ENCODE measurements around the gene FOXC2.
A peak's percentile ranks its signal among the peaks of the same experiment; 100 is the strongest.

The FOXC2 gene

DNA sequence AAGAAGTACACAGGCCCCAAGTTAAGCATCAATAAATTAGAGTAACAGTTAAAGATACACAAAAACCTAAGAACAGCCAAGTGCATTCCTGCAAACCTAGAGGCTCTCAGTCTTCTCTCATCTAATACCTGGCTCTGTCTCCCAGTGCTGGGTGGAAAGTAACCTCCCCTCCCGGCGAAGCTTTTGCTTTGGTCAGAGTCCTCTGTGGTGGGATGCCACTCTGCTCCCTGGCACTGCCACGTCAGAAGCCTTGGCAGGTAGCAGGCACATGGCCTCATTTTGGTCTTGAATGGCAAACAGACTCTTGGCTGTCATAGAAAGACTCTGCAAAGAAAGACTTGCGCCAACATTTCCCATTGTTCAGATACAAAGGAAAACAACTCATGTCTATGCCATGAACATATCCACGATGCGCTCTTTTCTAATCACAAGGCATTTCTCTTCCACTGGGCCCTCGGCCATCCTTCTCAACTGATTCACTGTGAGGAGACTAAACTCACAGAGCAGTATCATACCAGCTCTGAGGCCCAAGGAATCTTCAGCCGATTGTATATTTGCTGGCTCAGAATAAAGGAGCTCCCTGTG is 32.8 kb upstream of the FOXC2 start:
- no peak for DNase-seq

DNA sequence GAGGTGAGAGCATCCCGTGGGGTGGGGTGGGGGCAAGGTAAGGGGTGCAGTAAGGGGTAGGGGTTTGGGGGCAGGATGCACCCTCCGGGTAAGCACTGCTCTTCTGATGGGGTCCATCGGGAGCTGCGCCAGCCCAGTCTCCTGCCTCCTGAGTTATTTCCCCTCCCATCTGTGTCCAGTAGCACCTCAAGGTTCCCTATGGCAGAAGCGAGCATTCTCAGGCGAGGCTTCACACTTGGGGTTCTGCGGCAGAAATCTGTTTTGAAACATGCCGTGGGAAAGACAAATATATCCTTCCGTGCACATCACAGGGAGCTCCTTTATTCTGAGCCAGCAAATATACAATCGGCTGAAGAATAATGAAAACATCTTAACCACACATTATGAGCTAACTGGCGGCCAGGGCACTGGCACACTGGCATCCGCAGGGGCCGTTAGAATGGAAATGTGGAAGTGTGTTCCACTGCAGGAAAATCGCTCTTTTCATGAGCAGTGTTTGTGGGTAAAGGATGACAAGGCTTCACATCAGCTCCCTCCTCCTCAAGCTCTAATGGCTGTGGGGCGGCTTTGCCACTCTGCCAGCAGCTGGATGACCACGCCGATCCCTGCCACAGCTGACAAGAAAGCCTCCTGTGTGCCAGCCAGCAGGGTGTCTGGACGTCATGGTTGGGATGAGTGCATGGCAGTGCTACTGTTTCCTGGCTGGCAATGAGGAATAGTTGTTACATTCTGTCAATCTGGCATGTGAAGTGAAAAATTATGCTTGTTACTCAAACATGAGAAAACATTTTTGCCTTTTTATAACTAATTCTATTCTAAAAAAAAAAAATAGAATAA is 31.6 kb upstream of the FOXC2 start:
- no peak for DNase-seq

DNA sequence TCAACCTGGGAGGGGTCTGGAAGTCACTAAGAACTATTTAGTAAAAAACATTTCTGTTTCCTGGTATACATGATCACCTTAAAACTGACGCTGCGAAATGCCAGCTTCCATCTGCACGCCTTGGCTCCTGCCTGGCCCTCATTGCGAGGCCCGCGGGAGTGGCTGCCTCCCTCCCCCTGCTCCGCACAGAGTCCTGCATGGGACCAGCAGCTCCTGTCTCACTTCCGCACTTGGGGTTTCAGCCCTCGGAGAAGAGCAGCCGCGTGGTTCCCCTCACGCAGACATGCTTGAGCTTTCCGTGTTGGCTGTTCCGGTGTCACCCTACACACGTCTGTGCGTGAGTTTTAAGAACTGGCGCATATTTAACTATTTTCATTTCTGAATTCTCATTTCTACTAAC is 30.0 kb upstream of the FOXC2 start:
- no peak for DNase-seq

DNA sequence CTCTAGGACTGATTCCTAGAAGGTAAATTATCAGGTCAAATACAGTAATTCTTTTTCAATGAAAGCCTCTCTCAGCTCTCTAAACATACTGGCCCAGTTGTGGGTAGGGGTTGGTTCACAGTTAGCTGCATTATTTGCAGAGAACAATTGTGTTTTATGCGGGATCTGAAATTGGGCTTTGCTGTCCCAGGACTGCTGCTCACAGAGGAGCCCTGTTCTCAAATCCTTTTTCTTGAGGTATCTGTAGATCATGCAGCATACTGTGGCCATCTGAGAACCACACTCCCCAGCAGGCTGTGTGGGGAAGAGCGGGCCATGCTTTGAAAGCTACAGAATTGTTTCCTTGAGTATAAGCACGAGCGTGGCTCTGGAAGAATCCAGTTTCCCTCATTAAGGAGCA is 29.1 kb upstream of the FOXC2 start:
- DNase-seq: no peak

DNA sequence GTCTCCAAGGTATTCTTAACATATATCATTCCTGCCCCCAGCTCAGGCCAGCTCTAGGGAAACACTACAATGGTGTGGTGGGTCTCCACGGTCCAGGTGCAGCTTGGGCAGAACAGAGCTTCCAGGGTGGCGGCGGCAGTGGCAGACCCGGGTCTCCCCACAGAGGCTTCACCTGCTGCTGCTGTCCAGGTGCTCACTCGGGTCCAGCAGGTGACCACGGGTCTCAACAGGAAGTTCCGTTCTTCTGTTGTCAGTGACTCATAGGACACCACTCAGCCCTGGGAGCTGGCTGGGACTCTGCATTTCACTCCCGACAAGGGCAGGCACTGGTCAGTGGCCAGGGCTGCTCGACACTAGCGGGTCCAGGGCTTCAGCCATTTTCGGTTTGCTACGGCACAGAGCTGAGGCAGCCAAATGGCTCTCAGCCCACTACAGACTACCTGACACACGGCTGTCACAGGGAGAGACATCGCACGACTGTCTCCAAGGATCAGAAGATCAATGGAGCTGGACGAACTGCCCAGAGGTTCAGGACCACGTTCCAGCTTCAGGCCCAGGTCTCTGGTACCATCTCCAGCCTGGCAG is 28.3 kb upstream of the FOXC2 start:
- DNase-seq: no peak

DNA sequence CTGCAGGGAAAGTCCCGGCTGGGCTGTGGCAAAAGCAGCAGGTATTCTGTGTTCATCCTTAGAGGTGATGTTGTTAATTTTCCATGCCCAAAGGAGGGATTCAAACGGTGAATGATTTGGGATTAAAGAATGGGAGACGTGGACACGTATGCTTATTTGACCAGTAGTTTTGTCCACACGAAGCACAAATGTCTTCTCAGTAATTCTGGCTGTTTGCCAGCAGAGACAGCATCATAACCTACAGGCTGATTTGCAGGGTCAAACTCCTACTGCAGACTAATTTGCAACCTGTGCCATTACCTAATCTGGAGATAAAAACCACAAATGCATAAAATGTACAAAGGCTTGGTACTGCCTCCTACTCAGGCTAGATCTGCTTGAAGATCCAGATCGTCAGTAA is 25.7 kb upstream of the FOXC2 start:
- no peak for DNase-seq

DNA sequence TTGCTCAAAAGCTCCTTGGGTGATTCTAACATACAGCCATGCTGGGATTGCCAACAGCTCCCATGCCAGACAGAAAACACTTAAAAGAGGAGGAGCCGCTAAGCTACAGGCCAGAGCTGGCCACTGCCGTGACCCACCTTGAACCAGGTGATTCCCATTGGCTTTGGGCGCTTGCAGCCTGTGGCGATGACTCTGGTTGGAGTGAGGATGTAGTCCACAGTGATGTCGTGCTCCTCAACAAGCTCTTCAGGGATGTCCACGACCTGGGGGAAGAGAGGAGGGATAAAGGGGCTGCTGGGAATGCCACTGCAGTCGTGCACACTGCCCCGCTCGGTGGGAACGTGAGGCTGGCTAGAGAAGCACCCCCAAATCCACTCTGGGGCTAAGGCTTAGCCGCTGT is 25.1 kb upstream of the FOXC2 start:
- no peak for DNase-seq

DNA sequence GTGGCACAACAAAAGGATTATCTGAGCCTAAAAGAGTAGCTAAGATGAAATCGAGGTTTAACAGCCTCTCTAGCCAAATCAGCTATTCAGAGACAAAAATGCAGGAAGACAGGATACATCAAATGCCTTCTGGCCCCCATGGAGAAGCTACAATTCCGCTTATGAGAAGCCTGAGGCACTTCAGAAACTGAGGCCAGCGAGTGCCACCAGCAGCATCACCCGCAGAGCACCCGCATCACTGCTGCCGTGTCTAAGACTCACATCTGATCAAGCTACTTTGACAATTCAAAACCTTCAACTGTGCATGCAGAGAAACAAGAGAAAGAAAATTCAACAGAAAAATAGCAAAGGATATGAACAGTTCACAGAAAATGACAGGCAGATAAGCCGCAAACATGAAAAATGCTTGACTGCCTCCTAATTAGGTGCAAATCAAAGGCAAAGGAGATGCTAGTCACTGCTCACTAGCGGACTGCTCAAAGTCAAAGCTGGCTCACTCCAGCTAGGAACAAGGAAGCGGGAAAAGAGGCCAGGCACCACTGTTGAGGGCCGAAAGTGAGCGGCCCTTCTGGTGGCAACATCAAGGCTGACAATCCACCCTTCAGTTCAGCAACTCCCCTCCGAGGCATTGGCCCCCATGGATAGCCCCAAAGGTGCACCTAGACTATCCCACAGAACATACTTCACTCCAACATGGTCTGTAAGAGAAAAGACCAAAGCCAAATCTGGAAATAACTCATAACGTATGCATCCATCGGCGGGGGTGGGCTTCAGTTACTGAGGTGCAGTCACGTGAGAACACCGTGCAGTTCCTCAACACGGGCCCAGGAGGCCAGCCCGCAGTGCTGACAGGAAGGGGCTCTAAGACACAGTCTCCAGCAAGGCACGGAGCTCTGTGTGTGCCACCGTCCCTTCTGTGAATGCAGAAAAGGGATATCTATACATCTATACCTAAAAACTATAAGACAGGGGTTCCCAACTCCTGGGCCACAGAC is 23.6 kb upstream of the FOXC2 start:
- no peak for DNase-seq

DNA sequence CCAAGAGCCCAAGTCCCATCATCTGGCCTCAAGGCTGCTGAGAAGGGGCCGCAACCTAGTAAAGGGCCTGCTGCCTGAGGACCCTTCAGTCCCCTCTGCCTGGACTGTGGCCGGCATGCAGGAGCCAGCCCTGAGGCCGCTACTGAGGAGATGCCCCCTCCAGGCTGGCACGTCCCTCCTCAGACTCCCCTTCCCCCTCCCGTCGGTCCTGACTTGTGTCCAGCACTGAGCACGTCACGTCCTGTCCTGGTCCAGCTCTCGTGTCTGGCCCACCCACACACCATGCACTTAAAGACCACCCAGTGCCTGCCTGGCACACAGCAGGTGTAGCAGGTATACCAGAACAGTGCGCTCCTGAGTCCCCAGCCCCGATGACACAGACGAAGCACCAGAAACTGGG is 21.1 kb upstream of the FOXC2 start:
- no peak for DNase-seq

DNA sequence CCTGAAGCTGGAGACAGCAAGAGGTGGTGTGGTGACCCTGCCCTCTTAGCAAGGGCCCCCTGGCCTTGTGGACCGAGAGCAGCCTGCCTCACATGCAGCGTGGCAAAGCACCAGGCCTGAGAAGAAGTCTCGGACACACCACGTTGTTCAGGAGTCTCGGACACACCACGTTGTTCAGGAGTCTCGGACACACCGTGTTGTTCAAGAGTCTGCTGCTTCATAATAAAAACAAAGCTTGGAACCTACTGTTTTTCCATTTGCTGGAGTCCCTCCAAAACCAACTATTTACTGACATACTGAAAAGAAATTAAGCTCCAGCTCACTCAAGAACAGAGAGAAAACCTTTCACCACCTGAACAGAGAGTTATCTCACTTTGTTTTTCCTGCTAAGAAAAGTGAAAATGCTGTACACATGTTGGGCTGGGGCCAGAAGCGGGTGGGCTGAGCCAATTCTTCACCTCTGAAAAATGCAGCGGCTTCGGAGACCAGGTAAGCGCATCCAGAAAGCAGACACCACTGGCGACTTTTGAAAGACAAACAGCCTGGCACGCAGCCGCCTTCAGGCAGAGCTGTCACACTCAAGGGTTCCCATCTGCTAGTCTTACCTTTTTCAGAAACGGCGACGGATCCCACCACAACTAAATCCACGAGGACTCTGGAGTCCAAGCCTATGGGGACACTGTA is 20.5 kb upstream of the FOXC2 start:
- no peak for DNase-seq

DNA sequence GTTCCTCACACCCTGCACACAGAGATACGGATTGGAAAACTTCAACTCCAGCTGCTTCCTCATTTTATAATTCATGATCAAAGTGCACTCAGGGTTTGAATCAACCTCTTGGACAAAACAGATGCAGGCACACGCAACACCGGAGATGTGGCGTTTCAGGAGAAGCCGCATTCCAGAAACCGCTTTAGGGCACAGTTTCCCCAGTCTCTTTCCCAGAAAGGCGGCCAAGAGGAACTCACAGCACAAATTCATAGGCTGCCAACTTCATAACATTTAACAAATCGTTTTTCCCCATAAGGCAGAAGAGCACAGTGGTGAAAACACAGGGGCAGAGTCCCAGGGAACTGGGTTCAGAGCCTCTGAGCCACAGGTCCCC is 20.0 kb upstream of the FOXC2 start:
- no peak for DNase-seq

DNA sequence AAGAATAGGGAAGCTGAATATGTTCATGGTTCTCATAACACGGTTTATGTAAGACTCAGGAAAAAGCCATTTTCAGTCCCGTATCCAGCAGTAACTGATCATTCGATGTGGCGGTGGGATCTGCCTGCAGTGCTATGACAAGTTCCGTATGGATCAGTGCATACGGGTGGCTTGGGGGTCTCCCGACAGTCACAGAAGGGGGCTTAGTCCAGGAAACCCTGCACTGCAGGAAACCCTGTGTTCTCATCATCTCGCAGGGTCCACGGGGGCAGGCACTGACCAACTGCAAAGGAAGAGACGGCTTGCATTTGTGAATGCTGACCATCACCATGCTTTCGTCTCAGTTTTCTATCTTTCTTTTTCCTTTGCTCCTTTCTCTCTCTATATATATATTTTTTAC is 19.3 kb upstream of the FOXC2 start:
- no peak for DNase-seq

DNA sequence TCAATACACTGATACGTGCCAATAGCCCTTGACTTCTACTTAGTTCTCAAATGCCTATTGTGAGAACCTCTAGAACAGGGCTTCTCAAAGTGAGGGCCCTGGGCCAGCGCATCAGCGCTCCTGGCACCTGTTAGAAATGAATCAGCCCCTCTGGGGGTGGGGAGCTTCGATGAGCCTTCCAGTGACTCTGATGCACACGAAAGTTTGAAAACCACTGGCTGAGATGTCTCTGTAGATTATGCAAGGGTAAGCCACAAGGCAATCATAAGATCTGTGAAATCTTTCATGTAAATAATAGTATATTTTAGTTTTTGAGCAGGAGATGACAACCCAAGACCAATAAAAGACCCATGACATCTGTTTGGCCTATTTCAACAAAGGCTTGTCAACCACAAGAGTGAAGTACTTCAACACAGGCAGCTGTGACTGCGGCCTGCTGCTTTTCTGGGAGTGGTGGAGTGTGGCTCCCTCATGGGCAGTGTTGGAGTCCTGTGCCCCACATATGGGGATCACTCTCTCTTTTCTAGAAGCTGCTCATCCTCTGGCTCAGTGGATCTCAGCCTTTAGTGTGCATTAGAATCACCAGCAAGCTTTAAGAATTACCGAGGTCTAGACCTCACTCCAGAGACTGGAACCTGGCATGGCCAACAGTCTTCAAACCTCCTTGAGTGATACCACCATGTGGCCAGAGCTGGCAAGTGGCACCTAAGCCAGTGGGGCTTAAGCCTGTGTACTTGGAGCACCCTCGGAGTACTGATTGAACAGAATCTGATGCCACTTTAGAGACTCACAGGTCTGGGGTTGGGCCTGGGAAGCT is 17.3 kb upstream of the FOXC2 start:
- DNase-seq: no peak

DNA sequence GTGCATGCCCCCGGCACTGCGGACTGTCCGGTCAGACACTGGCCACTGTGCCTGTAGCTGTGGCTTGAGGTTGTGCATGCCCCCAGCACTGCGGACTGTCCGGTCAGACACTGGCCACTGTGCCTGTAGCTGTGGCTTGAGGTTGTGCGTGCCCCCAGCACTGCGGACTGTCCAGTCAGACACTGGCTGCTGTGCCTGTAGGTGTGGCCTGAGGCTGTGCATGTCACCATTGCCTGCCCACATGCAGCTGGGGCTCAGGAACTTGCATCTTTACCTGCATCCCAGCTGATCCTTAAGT is 16.8 kb upstream of the FOXC2 start:
- no peak for DNase-seq

DNA sequence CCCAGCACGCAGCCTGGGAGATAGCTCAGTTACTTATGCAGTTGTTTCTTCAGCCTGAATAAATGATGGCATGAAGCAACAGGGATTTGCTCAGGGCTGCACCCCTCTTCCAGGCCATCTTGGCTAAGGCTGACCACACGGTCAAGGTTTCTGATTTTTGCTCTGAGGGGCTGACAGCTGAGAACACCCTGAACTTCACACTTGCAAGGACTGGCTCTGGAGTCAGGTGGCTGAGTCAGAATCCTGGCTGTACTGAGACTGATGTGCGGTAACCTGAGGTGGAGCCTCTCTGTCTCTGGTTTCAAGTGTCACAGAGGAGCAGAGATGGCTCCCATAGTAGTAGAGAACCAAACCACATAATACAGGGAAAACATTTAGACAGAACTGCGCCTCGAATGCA is 16.3 kb upstream of the FOXC2 start:
- no peak for DNase-seq

DNA sequence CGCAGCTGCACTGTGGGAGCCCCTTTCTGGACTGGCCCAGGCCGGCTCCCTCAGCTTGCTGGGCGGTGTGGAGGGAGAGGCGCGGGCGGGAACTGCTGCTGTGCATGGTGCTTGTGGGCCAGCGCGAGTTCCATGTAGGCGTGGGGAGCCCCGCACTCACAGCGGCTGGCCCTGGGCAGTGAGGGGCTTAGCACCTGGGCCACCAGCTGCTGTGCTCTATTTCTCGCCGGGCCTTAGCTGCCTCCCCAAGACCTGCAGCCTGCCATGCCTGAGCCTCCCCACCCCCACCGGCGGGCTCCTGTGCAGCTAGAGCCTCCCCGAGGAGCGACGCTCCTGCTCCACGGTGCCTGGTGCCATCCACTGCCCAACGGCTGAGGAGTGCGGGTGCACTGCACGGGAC is 13.3 kb upstream of the FOXC2 start:
- DNase-seq: no peak

DNA sequence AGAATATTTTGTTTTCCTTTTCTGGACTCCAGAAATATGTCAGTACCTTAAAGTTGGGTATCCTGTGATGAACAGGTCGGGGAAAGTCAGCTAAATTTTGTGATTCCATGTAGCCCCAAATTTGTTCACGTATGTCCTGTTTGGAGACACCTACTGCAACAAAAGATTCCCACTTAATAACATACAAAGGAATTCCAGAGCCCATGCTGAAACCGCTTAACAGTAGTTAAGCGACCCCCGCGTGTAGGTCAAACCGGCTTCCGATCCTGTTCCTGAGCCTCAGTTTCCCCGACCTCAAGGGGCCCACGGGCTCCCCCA is 12.1 kb upstream of the FOXC2 start:
- no peak for DNase-seq

DNA sequence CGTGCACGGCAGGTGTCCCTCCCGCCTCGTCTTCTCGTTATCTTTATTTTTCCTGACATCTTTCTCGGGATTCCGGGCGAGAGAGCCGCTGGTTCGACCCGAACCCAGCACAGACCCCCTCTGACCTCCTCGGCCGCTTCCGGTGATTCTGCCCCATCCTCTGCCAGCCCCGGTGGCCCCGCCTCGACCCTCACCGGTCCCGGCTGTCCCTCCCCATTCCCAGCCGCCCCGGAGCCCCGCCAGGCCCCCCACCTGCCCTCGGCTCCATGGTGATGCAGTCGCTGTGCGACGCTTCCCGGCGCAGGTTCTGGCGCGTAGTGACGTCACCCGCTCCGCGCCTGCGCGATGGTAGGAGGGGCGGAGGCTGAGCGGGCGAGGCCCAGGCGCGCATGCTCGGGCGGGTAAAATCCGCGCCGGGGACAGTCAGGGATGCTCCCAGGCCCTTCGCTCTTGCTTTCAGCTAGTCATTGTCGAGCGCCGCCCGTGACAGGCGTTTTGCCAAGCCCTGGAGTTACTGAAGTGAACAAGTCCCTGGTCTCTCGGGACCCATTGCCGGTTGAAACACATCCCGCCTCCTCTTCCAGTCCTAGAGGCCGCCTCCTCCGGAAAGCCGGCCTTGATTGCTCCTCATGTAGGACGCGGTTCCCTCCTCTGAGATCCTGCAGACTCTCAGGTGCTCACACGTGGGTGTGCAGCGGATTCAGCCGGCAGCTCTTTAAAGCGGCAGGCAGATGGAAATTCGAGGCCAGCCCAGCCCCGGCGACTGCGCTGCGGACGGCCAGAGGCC is 11.5 kb upstream of the FOXC2 start, which contains the start of gene MTHFSD:
Gene MTHFSD, minus strand, starts transcription at position 319 of the 787 bp plus-strand sequence. Its CDS starts 51 bp downstream, at position 268.
- peak; percentile 98 for DNase-seq

DNA sequence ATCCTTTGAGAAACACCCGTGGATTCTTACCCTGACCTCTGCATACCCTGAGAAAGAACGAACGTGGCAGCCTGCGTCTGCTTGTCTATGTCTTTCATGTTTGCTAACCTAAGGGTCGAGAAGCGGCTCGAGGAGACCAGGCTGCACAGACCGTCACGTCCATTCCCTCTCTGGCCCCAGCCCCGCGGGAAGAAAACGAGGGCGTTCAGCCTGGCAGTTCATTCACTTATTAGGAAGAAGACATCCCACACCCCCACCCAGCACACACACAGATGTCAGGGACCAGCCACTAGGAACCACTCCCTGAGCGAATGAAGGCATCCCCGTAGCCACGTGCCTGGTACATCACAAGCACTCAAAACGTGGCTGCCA is 10.9 kb upstream of the FOXC2 start:
- DNase-seq: no peak

DNA sequence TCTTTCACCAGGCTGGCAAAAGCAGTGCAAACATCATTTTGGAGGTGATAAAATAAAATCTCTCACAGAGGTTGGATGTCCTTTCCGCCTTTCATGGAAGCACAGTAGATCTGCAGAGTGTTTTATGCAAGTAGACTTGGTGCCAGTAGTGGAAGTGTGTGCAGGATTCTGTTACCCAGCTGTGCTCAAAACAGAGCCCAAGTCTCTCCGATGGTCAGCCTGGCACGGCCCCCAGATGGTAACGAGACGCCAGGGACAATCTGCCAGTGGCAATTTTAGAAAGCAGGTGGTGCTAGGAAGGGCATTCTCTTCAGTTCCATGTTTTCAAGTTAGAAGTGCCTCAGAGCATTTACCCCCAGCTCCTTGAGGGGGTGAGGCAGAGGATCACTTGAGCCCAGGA is 10.1 kb upstream of the FOXC2 start:
- DNase-seq: no peak

DNA sequence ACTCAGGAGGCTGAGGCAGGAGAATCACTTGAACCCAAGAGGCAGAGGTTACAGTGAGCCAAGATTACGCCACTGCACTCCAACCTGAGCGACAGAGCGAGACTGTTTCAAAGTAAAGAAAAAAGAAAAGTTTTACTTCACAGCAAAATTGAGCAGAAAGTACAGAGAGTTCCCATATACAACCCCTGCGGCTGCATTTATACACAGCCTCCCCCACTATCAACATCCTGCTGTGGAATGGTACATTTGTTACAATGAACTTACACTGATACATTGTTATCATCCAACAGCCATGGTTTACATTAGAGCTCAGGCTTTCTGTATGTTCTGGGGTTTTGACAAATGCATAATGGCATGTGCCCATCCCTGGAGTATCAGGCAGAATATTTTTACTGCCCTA is 9.0 kb upstream of the FOXC2 start:
- DNase-seq: no peak

Measured in activated CD8-positive, alpha-beta memory T cell treated with anti-CD3 and anti-CD28 coated beads, Interleukin-2, amount 50 U/mL, for 4 hours (primary cell).